ENCODE measurements around the gene PARK7. TPM values are rescaled to one million over a fixed set of nuclear protein-coding genes. Genes with fewer than 3 reads are reported as not detected.

The PARK7 gene
- total RNA-seq, 1 experiment from 2014 or later, result 448 TPM

- no peak overlapping the region for H3K27ac ChIP-seq (ENCODE audit: low read length)
- intact Hi-C loops (cut with micrococcal nuclease; ENCODE audit: unreplicated experiment), result no loop called here
- DNase-seq (ENCODE audit: low read depth, low spot score) (no peak), ATAC-seq (no peak)
- no peak overlapping the region for H3K4me3 ChIP-seq (ENCODE audit: low read depth in 2 of 2, low read length in 2 of 2)
- TF ChIP-seq SIN3A (IDR thresholded peaks at IDR 0.05; ENCODE audit: borderline replicate concordance, insufficient read depth, low read depth, low read length) (no peak), POLR2AphosphoS5 (IDR thresholded peaks at IDR 0.05; ENCODE audit: low read depth, low read length) (no peak), REST (IDR thresholded peaks at IDR 0.05; ENCODE audit: insufficient read depth in 1 of 2, low read depth in 2 of 2, low read length in 1 of 2) (no peak), TCF7L2 (IDR thresholded peaks at IDR 0.05; ENCODE audit: low read depth, low read length) (no peak)
- TF ChIP-seq, protein P1, sequence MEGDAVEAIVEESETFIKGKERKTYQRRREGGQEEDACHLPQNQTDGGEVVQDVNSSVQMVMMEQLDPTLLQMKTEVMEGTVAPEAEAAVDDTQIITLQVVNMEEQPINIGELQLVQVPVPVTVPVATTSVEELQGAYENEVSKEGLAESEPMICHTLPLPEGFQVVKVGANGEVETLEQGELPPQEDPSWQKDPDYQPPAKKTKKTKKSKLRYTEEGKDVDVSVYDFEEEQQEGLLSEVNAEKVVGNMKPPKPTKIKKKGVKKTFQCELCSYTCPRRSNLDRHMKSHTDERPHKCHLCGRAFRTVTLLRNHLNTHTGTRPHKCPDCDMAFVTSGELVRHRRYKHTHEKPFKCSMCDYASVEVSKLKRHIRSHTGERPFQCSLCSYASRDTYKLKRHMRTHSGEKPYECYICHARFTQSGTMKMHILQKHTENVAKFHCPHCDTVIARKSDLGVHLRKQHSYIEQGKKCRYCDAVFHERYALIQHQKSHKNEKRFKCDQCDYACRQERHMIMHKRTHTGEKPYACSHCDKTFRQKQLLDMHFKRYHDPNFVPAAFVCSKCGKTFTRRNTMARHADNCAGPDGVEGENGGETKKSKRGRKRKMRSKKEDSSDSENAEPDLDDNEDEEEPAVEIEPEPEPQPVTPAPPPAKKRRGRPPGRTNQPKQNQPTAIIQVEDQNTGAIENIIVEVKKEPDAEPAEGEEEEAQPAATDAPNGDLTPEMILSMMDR (IDR thresholded peaks at IDR 0.05), result no peak
- in situ Hi-C loops (cut with HindIII; ENCODE audit: low pct_unique_long_range_greater_than_20kb, low sequenced_read_pairs), result no loop called here
- POLR2A ChIA-PET, result no interaction called here
- no peaks in the 10 kb centered on the region for H3K27me3 ChIP-seq (ENCODE audit: control insufficient read depth, insufficient read depth, low read length)
- CTCF ChIA-PET, result interaction anchor here (0.7 kb wide), 1 partner anchor 10 kb away, joined by 3 read pairs; no protein-coding TSS in a partner anchor
- H3K36me3 ChIP-seq (ENCODE audit: control insufficient read depth, insufficient read depth, low read length), result no peaks in the 10 kb centered on the region
- no peaks in the 10 kb centered on the region for H3K4me1 ChIP-seq (ENCODE audit: control insufficient read depth, insufficient read depth, low read length)
- no peaks in the 10 kb centered on the region for H3K9me3 ChIP-seq (ENCODE audit: control insufficient read depth, insufficient read depth, low read depth, low read length)
- BruUV-seq (replicated peaks), result no TSS peak
These were observed 33.3 kb upstream of the PARK7 start for GRCh38 chr1:7928247-7928646.

DNA sequence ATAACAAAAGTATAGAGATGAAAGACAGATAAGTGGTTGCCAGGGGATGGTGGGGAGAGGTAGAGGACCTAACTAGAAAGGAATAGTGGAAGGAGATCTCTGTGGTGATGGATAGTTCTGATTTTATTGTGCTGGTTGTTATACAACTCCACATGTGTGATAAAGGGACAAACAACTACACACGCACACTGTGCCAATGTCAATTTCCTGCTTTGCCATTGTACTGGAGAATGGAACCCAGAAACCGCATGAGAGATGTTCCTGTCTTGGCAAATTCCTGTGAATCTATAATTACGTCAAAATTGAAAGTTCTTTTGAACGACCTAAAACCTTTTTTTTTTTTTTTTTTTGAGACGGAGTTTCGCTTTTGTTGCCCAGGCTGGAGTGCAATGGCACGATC, 31.9 kb upstream of the PARK7 start:
- ATAC-seq (no peak), DNase-seq (ENCODE audit: low read depth, low spot score) (no peak)
- Histone ChIP-seq H3K27me3 (ENCODE audit: control insufficient read depth, insufficient read depth, low read length) (no peaks in the 10 kb centered on the region), H3K4me1 (ENCODE audit: control insufficient read depth, insufficient read depth, low read length) (no peaks in the 10 kb centered on the region), H3K9me3 (ENCODE audit: control insufficient read depth, insufficient read depth, low read depth, low read length) (no peaks in the 10 kb centered on the region), H3K4me3 (ENCODE audit: low read depth in 2 of 2, low read length in 2 of 2) (no peak overlapping the region), H3K27ac (ENCODE audit: low read length) (no peak overlapping the region), H3K36me3 (ENCODE audit: control insufficient read depth, insufficient read depth, low read length) (no peaks in the 10 kb centered on the region)
- intact Hi-C loops (cut with micrococcal nuclease; ENCODE audit: unreplicated experiment) (no loop called here), in situ Hi-C loops (cut with HindIII; ENCODE audit: low pct_unique_long_range_greater_than_20kb, low sequenced_read_pairs) (no loop called here)
- CTCF ChIA-PET, result no interaction called here
- POLR2A ChIA-PET, result interaction anchor here (0.5 kb wide), 1 partner anchor 14 kb away, joined by 9 read pairs; no protein-coding TSS in a partner anchor
- no TSS peak for BruUV-seq (replicated peaks)
- TF ChIP-seq POLR2AphosphoS5 (IDR thresholded peaks at IDR 0.05; ENCODE audit: low read depth, low read length) (no peak), REST (IDR thresholded peaks at IDR 0.05; ENCODE audit: insufficient read depth in 1 of 2, low read depth in 2 of 2, low read length in 1 of 2) (no peak), TCF7L2 (IDR thresholded peaks at IDR 0.05; ENCODE audit: low read depth, low read length) (no peak), SIN3A (IDR thresholded peaks at IDR 0.05; ENCODE audit: borderline replicate concordance, insufficient read depth, low read depth, low read length) (no peak)
- TF ChIP-seq, protein P1 (IDR thresholded peaks at IDR 0.05), result no peak

Measured in Panc1 (cell line).